T-helper 1 cell (primary cell): ENCODE measurements around the gene C14orf39.
"Not testable (repeated sequence)": the region's sequence is repeated elsewhere in the genome, so short reads cannot be mapped to it uniquely, and the experiment has no call there.

ENCODE experiments used
- DNase-seq, 5 donors: peaks; one replicate each; pipeline ENCODE4 v3.0.0-alpha.2; 2012 to 2020

C14orf39 gene

DNA sequence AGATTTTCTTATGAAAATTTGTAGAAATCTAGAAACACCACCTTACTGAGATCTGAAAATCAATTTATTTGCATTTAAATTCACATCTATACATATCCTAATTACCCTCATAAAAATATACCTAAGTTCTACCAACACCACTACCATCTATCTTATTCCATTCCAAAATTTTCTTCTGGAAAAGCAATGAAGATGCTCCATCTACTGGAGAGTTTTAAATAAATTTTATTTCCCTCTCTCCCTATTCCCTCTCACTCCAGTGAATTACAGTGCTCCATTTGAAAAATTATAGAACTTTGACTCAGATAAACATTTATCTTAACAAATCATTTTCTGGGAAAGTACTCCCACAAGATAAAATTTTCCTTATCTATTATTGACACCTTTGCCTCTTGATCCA, 2.3 kb upstream of the C14orf39 start:
- no peak for DNase-seq

DNA sequence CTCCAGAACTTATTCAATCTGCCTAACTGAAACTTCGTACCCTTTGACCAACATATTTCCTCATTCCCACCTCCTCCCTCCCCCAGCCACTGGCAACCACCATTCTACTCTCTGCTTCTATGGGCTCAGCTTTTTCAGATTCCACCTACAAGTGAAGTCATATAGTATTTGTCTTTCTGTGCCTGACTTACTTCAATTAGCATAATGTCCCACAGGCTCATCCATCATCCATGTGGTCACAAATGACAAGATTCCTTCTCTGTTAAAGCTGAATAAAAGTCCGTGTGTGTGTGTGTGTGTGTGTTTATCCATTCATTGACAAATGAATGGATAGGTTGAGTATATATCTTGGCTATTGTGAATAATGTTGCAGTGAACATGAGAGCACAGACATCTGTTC, 1.3 kb upstream of the C14orf39 start:
- DNase-seq = no peak

DNA sequence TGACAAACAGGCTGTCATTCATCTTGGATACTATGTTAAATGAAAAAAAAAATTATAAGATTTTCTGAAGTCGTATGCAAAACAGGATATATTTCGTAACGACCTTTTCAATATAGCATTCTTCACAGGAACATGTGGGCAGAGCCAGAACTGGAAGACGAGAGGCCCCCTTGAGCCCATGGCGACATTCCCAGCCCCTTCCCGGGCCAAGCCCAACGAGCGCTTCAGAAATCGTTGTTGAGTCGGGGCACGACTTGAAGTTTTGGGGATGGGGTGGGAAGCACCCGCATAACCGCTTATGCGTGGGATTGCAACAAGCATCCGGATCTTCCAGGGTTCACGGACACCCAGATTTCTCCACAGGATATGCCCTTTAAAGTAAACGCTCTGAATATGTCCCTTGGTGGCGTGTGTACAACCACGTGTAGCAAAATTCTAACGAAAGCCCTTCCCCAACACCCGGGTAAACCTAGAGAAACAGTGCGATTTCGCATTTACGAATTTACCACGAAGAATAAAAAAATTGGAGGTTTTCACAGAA, 736 bp downstream of the C14orf39 start:
- DNase-seq = no peak

DNA sequence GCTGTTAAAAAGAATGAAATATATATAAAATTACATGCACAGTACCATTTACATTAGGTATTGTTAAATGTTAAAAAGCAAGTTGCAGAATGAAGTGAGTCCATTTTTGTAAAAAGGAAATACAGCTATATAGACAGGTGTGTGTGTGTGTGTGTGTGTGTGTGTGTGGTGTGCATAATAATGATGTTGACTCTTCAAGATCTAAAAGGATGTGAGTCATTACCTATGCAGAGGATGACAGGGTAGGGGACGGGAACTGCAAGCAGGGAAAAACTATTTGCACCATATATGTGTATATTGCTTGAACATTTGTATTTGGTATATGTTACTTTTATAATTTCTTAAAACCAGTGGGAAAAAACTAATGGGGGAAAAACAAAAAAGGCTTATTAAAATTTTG, 3.1 kb downstream of the C14orf39 start:
- DNase-seq = no peak

DNA sequence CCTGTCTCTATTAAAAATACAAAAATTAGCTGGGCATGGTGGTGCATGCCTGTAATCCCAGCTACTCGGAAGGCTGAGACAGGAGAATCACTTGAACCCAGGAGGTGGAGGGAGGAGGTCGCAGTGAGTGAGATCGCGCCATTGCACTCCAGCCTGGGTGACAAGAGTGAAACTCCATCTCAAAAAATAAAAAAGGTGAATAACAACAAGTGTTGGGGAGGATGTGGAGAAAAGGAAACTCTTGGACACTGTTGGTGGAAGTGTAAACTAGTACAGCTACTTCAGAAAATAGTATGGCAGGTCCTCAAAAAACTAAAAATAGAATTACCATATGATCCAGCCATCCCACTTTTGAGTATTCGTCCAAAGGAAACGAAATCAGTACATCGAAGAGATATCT, 5.6 kb downstream of the C14orf39 start:
- not testable (repeated sequence) for DNase-seq

DNA sequence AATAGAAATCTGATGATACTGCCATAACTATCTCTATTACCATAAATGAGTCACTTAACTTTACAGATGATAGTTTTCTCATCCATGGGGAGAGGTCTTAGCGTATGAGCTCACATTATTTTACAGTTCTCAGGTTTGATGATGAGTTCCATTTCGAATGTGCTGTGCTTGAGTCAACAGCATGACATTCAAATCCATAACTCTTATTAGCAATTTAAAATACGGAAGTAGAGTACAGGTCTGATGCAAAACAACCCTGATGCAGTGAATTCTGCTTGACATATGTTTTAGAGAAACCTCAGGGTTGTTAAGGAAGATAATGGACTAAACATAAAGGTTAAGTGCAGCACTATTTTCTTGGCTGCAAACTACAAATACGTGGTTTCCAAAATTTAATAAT, 30.0 kb downstream of the C14orf39 start:
- no peak for DNase-seq

DNA sequence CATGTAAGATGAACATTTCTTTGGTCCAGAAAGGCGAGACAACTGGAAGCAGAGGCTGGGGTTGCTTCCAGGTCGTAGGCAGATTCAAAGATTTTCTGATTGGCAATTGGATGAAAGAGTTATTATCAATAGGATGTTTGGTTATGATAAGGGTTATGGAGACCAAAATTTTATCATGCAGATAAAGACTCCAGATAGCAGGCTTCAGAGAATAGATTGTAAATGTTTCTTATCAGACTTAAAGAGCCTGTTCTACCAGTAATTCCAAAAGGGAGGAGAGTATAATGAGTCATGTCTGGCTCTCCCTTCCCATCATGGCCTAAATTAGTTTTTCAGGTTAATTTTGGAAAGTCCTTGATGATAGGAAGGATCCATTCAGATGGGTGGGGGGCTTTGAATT, 55.6 kb downstream of the C14orf39 start:
- no peak for DNase-seq

DNA sequence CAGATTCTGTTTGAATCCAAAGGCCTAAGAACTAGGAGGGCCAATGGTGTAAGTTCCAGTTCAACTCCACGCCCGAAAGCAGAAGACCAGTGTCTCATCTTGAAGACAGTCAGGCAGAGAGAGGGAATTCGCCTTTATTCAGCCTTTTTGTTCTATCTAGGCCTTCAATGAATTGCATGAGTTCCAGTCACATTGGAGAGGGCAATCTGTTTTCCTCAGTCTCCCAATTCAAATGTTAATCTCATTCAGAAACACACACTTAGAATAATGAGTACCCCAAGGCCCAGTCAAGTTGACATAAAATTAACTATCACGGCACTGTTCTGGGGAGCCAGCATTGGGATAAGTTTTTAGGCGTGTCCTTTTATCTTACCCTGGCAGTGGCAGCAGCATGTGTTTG, 65.8 kb downstream of the C14orf39 start:
- no peak for DNase-seq

DNA sequence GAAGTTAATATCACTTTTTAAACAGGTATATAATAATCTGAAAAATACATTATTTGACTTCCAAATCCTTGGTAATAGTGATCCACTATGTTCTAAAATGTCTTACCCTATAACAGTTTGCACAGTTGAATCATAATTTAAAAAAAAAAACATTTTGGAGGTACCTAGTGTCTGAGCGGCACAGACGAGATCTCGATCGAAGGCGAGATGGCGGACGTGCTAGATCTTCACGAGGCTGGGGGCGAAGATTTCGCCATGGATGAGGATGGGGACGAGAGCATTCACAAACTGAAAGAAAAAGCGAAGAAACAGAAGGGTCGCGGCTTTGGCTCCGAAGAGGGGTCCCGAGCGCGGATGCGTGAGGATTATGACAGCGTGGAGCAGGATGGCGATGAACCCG, 88.3 kb downstream of the C14orf39 start:
- not testable (repeated sequence) for DNase-seq

DNA sequence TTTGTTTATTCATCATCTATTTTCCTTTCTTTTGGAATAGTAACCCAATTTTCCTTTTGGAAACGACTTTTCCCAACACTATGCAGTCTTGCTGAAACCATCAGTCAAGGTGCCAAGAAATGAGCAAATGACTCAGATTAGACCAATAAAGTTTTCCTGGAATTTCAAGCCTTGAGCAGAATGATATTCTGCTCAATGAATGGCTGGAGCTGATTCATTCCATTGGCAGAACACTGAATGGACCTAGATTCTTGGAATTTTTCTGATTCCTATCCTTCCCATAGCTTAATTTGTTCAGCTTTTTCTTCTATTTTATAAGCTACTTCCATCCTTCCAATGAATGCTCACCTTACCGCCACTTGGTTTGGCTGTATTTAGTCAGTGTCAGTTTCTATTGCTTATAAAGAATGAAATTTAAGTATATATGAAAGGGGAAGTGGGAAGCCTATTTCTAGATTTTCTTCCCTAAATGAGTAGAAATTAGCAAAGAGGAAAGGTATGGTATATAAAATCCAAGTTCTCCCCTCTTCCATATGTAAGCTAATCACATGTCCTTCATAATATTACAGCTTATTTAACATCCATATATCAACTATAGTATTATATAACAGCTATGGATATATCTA, 89.0 kb downstream of the C14orf39 start:
- DNase-seq = no peak
